ENCODE data around the gene UBE2G2.

UBE2G2 gene

GRCh38 chr21:44801468-44802395, at the start of gene UBE2G2:
TSS of gene UBE2G2 (minus strand) at chr21:44801820. CDS start at chr21:44801748, 72 bp downstream.
- DNase-seq (ENCODE audit: low read depth, low spot score): peak; percentile 81

GRCh38 chr21:44850905-44851657, 49.5 kb upstream of the UBE2G2 start:
- DNase-seq (ENCODE audit: low read depth, low spot score): no peak

GRCh38 chr21:44850208-44850800, 48.7 kb upstream of the UBE2G2 start:
- no peak for DNase-seq (ENCODE audit: low read depth, low spot score)

- no peak for DNase-seq (ENCODE audit: low read depth, low spot score)
Observed at GRCh38 chr21:44849616-44850130, 48.1 kb upstream of the UBE2G2 start.

- DNase-seq (ENCODE audit: low read depth, low spot score): no peak
Observed at GRCh38 chr21:44848821-44849521, 47.4 kb upstream of the UBE2G2 start.

- no peak for DNase-seq (ENCODE audit: low read depth, low spot score)
Observed at GRCh38 chr21:44847261-44848056, 45.8 kb upstream of the UBE2G2 start.

- DNase-seq (ENCODE audit: low read depth, low spot score): peak; percentile 44
Observed at GRCh38 chr21:44846485-44847260, 45.1 kb upstream of the UBE2G2 start.

GRCh38 chr21:44846224-44846484, 44.5 kb upstream of the UBE2G2 start:
- no peak for DNase-seq (ENCODE audit: low read depth, low spot score)

GRCh38 chr21:44845418-44846223, 44.0 kb upstream of the UBE2G2 start:
- DNase-seq (ENCODE audit: low read depth, low spot score): peak; percentile 94

- peak; percentile 69 for DNase-seq (ENCODE audit: low read depth, low spot score)
Observed at GRCh38 chr21:44844256-44844655, 42.6 kb upstream of the UBE2G2 start.

- no peak for DNase-seq (ENCODE audit: low read depth, low spot score)
Observed at GRCh38 chr21:44842721-44843445, 41.3 kb upstream of the UBE2G2 start.

- no peak for DNase-seq (ENCODE audit: low read depth, low spot score)
Observed at GRCh38 chr21:44842087-44842486, 40.5 kb upstream of the UBE2G2 start.

GRCh38 chr21:44840771-44841170, 39.2 kb upstream of the UBE2G2 start:
- DNase-seq (ENCODE audit: low read depth, low spot score): no peak

GRCh38 chr21:44838951-44839350, 37.3 kb upstream of the UBE2G2 start:
- no peak for DNase-seq (ENCODE audit: low read depth, low spot score)

GRCh38 chr21:44838039-44838895, 36.6 kb upstream of the UBE2G2 start:
- no peak for DNase-seq (ENCODE audit: low read depth, low spot score)

GRCh38 chr21:44837537-44837936, 35.9 kb upstream of the UBE2G2 start:
- DNase-seq (ENCODE audit: low read depth, low spot score): no peak

- peak; percentile 69 for DNase-seq (ENCODE audit: low read depth, low spot score)
Observed at GRCh38 chr21:44836666-44837471, 35.2 kb upstream of the UBE2G2 start.

All from ELF-1 (cell line).